NCI-H1930 (cell line): Measurements from ENCODE around the gene YPEL5.
"Not testable (repeated sequence)": the region's sequence is repeated elsewhere in the genome, so short reads cannot be mapped to it uniquely, and the experiment has no call there.

Experiments
- DNase-seq, 2 experiments: peaks; one replicate each; lab custom pipeline; 2025; lab: John Stamatoyannopoulos, UW

YPEL5 gene

GRCh38 chr2:30136764-30137444, 9.9 kb upstream of the YPEL5 start:
- no peak for DNase-seq

- no peak for DNase-seq
Measured at GRCh38 chr2:30139131-30139870, 7.5 kb upstream of the YPEL5 start.

GRCh38 chr2:30141136-30141535, 5.7 kb upstream of the YPEL5 start:
- no peak for DNase-seq

- no peak for DNase-seq
Measured at GRCh38 chr2:30144260-30144659, 2.5 kb upstream of the YPEL5 start.

- DNase-seq, result not testable (repeated sequence)
Measured at GRCh38 chr2:30144951-30145350, 1.9 kb upstream of the YPEL5 start.

- DNase-seq, result no peak
Measured at GRCh38 chr2:30145826-30146336, 926 bp upstream of the YPEL5 start.

GRCh38 chr2:30147196-30147714, 448 bp downstream of the YPEL5 start:
- DNase-seq, result peak in 1 of 2 experiments; percentile 5

GRCh38 chr2:30147715-30148610, 1.2 kb downstream of the YPEL5 start:
- DNase-seq, result peak; percentile 48 to 58

- no peak for DNase-seq
Measured at GRCh38 chr2:30148850-30149249, 2.0 kb downstream of the YPEL5 start.

GRCh38 chr2:30149513-30149912, 2.7 kb downstream of the YPEL5 start:
- DNase-seq, result no peak

- no peak for DNase-seq
Measured at GRCh38 chr2:30149976-30150375, 3.2 kb downstream of the YPEL5 start.

GRCh38 chr2:30150786-30151185, 4.0 kb downstream of the YPEL5 start:
- no peak for DNase-seq

- DNase-seq, result no peak
Measured at GRCh38 chr2:30152385-30152784, 5.6 kb downstream of the YPEL5 start.

- DNase-seq, result no peak
Measured at GRCh38 chr2:30155202-30155601, 8.4 kb downstream of the YPEL5 start.

- no peak for DNase-seq
Measured at GRCh38 chr2:30155889-30156658, 9.3 kb downstream of the YPEL5 start.

GRCh38 chr2:30157616-30158015, 10.8 kb downstream of the YPEL5 start:
- DNase-seq, result no peak

- no peak for DNase-seq
Measured at GRCh38 chr2:30159766-30160165, 13.0 kb downstream of the YPEL5 start.

GRCh38 chr2:30161929-30162706, 15.3 kb downstream of the YPEL5 start:
- no peak for DNase-seq

- DNase-seq, result no peak
Measured at GRCh38 chr2:30162806-30163205, 16.0 kb downstream of the YPEL5 start.

GRCh38 chr2:30164131-30164925, 17.5 kb downstream of the YPEL5 start:
- no peak for DNase-seq
